GM23338 (cell line): ENCODE results near the gene ERBB3. TPM values are rescaled to one million over a fixed set of nuclear protein-coding genes. Genes with fewer than 3 reads are reported as not detected.
A peak's percentile ranks its signal among the peaks of the same experiment; 100 is the strongest.

Experiments used
- ATAC-seq: fragments of 200-7000 bp; cut with Tn5 transposase; 3 replicates; pipeline ENCODE4 v1.9.1; 2020
- DNase-seq: peaks from one replicate; pipeline ENCODE4 v3.0.0-alpha.2; 2015; ENCODE audit warnings: low spot score
- H2AFZ ChIP-seq: fragments of 200-600 bp; sonication (generic); 2 replicates; pipeline ENCODE4 v1.8.0; 2016; ENCODE audit warnings: antibody characterized with exemption, mild to moderate bottlenecking, moderate library complexity
- H3F3A ChIP-seq: fragments of 200-600 bp; sonication (generic); replicated peaks from 2 replicates; pipeline ENCODE4 v1.8.0; 2017; ENCODE audit warnings: antibody characterized with exemption, mixed run types, low read depth
- H3K27ac ChIP-seq: fragments of 200-600 bp; sonication (generic); 2 replicates; pipeline ENCODE4 v1.6.1; 2016; ENCODE audit warnings: low read depth
- H3K27me3 ChIP-seq: fragments of 200-600 bp; sonication (generic); 2 replicates; pipeline ENCODE4 v1.8.0; 2016; ENCODE audit warnings: mild to moderate bottlenecking, mixed run types, moderate library complexity; ENCODE audit not compliant: insufficient read depth
- H3K36me3 ChIP-seq: fragments of 200-600 bp; sonication (generic); 2 replicates; pipeline ENCODE4 v1.8.0; 2016; ENCODE audit warnings: mild to moderate bottlenecking; ENCODE audit not compliant: insufficient read depth
- H3K4me1 ChIP-seq: fragments of 200-600 bp; sonication (generic); 2 replicates; pipeline ENCODE4 v1.8.0; 2016; ENCODE audit warnings: mild to moderate bottlenecking, moderate library complexity; ENCODE audit not compliant: insufficient read depth
- H3K4me2 ChIP-seq: fragments of 200-600 bp; sonication (generic); 2 replicates; pipeline ENCODE4 v1.7.1; 2017; ENCODE audit warnings: mixed run types
- H3K4me3 ChIP-seq: fragments of 200-600 bp; sonication (generic); 2 replicates; pipeline ENCODE4 v1.6.1; 2016; ENCODE audit warnings: mixed run types
- H3K79me2 ChIP-seq: fragments of 200-600 bp; sonication (generic); replicated peaks from 2 replicates; pipeline ENCODE4 v1.8.0; 2017; ENCODE audit warnings: mild to moderate bottlenecking; ENCODE audit not compliant: insufficient read depth
- H3K9me2 ChIP-seq: fragments of 200-600 bp; sonication (generic); 2 replicates; pipeline ENCODE4 v1.8.0; 2017; ENCODE audit not compliant: insufficient read depth
- H4K20me1 ChIP-seq: fragments of 200-600 bp; sonication (generic); replicated peaks from 2 replicates; pipeline ENCODE4 v1.8.0; 2017; ENCODE audit warnings: mild to moderate bottlenecking; ENCODE audit not compliant: insufficient read depth
- H3K27ac Mint-ChIP-seq: 2 replicates; pipeline ENCODE4 v1.8.0; 2020; ENCODE audit warnings: inconsistent platforms, mild to moderate bottlenecking, moderate library complexity, mixed read lengths
- H3K27me3 Mint-ChIP-seq: 3 replicates; pipeline ENCODE4 v1.8.0; 2022; ENCODE audit warnings: low read depth, mild to moderate bottlenecking, moderate library complexity, mixed read lengths, inconsistent platforms; ENCODE audit not compliant: insufficient read depth, poor library complexity
- H3K36me3 Mint-ChIP-seq: 3 replicates; pipeline ENCODE4 v1.8.0; 2021; ENCODE audit warnings: low read depth, mild to moderate bottlenecking, inconsistent platforms, moderate library complexity, mixed read lengths
- H3K4me1 Mint-ChIP-seq: 3 replicates; pipeline ENCODE4 v1.8.0; 2020; ENCODE audit warnings: mild to moderate bottlenecking, inconsistent platforms, mixed read lengths
- H3K4me3 Mint-ChIP-seq: 3 replicates; pipeline ENCODE4 v1.8.0; 2021; ENCODE audit warnings: moderate library complexity, mild to moderate bottlenecking, inconsistent platforms, mixed read lengths
- H3K9me3 Mint-ChIP-seq: 3 replicates; pipeline ENCODE4 v1.8.0; 2020; ENCODE audit warnings: moderate library complexity, mild to moderate bottlenecking, inconsistent platforms, mixed read lengths
- JUNB ChIP-seq: IDR thresholded peaks from one replicate; pipeline ENCODE4 v1.6.1; 2016; ENCODE audit warnings: antibody characterized with exemption; ENCODE audit not compliant: unreplicated experiment
- NANOG ChIP-seq: IDR thresholded peaks from 2 replicates; pipeline ENCODE4 v1.6.1; 2016; ENCODE audit warnings: antibody characterized with exemption, borderline replicate concordance
- POLR2AphosphoS5 ChIP-seq: IDR thresholded peaks from 2 replicates; pipeline ENCODE4 v1.6.1; 2016; ENCODE audit warnings: antibody characterized with exemption, low read depth
- STAT1 ChIP-seq: IDR thresholded peaks from one replicate; pipeline ENCODE4 v1.6.1; 2016; ENCODE audit warnings: antibody characterized with exemption; ENCODE audit not compliant: unreplicated experiment
- ZNF114 ChIP-seq: fragments of 250-450 bp; sonication (Bioruptor Pico); IDR thresholded peaks from 2 replicates; pipeline ENCODE4 v1.5.0; 2020; ENCODE audit warnings: mild to moderate bottlenecking, moderate library complexity
- ZNF331 ChIP-seq: fragments of 250-450 bp; sonication (Bioruptor Pico); IDR thresholded peaks from 2 replicates; pipeline ENCODE4 v1.5.0; 2020; ENCODE audit warnings: low read depth, mild to moderate bottlenecking, moderate library complexity
- polyA plus RNA-seq: library from polyadenylated mRNA; unstranded; fragments of >200 nt; fragmentation: Nextera tagmentation; extraction: Ambion mirVana; gene quantifications from 2 replicates; pipeline ENCODE4 v1.2.1, GENCODE V29; 2016
- total RNA-seq: library from RNA; depleted of rRNA; stranded (reverse); fragments of >200 nt; shearing (Covaris generic); gene quantifications from 2 replicates; pipeline ENCODE4 v1.2.3, GENCODE V29; 2014
- TF ChIP-seq, protein P1 (sequence below): fragments of 250-450 bp; sonication (Bioruptor Pico); IDR thresholded peaks from 2 replicates; pipeline ENCODE4 v1.5.0; 2020; ENCODE audit warnings: mild to moderate bottlenecking, moderate library complexity
- TF ChIP-seq, protein P2 (sequence below), 2 experiments: fragments of 200-600 bp in 1 of 2; sonication (generic) in 1 of 2; conservative IDR thresholded peaks; 2 replicates each; pipeline versions ENCODE4 v1.5.1 to v1.6.1; 2016 to 2017; ENCODE audit warnings: antibody characterized with exemption in 2 of 2, low read depth in 2 of 2, mild to moderate bottlenecking in 2 of 2, moderate library complexity in 1 of 2

Gene ERBB3
- total and polyA plus RNA-seq, 2 experiments from 2014 or later: 21.0 to 54.4 TPM

DNA sequence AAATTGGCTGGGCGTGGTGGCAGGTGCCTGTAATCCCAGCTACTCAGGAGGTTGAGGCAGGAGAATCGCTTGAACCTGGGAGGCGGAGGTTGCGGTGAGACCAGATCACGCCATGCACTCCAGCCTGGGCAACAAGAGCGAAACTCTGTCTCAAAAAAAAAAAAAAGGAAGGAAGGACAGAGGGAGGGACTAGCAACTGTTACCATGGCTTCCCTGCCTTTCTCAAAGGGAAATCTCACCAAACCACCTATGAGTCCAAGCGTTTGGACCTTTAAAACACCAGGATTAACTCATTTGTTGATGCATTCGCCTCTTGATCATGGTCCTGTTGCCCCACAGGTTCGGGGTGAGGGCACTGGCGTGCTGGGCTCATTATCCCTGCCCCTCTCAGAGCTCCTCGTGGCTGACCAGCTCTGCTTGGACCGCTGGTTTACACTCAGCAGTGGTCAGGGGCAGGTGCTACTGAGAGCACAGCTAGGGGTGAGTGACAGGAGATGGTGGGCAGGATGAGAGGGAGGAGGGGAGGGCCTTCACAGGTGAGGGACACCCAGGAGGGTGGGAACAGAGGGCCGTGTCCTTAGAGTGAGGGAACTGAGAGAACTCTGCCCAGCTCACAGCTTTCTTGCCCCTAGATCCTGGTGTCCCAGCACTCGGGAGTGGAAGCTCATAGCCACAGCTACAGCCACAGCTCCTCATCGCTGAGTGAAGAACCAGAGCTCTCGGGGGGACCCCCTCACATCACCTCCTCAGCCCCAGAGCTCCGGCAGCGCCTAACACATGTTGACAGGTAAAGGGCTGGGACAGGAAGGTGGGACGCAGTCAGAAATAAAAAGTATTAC, 62.2 kb downstream of the ERBB3 start:
- H3K9me2 ChIP-seq: no peaks in the 10 kb centered on the region
- no peak overlapping the region for H3K4me2 ChIP-seq
- H3K27ac ChIP-seq: no peak overlapping the region
- no peaks in the 10 kb centered on the region for H3K27me3 ChIP-seq
- ATAC-seq (no peak), DNase-seq (no peak)
- H3K36me3 Mint-ChIP-seq: peaks cover 82% of the 10 kb centered on the region
- H3K4me1 Mint-ChIP-seq: no peaks in the 10 kb centered on the region
- peaks cover 4% of the 10 kb centered on the region for H3K27me3 Mint-ChIP-seq
- no peaks in the 10 kb centered on the region for H3K4me1 ChIP-seq
- H3F3A ChIP-seq: peaks cover 6% of the 10 kb centered on the region; the same call in 1 of the 2 replicates
- H4K20me1 ChIP-seq: no peaks in the 10 kb centered on the region; the same call in 1 of the 2 replicates
- peaks cover 66% of the 10 kb centered on the region for H3K36me3 ChIP-seq
- no peak overlapping the region for H3K4me3 Mint-ChIP-seq
- TF ChIP-seq, protein P1, sequence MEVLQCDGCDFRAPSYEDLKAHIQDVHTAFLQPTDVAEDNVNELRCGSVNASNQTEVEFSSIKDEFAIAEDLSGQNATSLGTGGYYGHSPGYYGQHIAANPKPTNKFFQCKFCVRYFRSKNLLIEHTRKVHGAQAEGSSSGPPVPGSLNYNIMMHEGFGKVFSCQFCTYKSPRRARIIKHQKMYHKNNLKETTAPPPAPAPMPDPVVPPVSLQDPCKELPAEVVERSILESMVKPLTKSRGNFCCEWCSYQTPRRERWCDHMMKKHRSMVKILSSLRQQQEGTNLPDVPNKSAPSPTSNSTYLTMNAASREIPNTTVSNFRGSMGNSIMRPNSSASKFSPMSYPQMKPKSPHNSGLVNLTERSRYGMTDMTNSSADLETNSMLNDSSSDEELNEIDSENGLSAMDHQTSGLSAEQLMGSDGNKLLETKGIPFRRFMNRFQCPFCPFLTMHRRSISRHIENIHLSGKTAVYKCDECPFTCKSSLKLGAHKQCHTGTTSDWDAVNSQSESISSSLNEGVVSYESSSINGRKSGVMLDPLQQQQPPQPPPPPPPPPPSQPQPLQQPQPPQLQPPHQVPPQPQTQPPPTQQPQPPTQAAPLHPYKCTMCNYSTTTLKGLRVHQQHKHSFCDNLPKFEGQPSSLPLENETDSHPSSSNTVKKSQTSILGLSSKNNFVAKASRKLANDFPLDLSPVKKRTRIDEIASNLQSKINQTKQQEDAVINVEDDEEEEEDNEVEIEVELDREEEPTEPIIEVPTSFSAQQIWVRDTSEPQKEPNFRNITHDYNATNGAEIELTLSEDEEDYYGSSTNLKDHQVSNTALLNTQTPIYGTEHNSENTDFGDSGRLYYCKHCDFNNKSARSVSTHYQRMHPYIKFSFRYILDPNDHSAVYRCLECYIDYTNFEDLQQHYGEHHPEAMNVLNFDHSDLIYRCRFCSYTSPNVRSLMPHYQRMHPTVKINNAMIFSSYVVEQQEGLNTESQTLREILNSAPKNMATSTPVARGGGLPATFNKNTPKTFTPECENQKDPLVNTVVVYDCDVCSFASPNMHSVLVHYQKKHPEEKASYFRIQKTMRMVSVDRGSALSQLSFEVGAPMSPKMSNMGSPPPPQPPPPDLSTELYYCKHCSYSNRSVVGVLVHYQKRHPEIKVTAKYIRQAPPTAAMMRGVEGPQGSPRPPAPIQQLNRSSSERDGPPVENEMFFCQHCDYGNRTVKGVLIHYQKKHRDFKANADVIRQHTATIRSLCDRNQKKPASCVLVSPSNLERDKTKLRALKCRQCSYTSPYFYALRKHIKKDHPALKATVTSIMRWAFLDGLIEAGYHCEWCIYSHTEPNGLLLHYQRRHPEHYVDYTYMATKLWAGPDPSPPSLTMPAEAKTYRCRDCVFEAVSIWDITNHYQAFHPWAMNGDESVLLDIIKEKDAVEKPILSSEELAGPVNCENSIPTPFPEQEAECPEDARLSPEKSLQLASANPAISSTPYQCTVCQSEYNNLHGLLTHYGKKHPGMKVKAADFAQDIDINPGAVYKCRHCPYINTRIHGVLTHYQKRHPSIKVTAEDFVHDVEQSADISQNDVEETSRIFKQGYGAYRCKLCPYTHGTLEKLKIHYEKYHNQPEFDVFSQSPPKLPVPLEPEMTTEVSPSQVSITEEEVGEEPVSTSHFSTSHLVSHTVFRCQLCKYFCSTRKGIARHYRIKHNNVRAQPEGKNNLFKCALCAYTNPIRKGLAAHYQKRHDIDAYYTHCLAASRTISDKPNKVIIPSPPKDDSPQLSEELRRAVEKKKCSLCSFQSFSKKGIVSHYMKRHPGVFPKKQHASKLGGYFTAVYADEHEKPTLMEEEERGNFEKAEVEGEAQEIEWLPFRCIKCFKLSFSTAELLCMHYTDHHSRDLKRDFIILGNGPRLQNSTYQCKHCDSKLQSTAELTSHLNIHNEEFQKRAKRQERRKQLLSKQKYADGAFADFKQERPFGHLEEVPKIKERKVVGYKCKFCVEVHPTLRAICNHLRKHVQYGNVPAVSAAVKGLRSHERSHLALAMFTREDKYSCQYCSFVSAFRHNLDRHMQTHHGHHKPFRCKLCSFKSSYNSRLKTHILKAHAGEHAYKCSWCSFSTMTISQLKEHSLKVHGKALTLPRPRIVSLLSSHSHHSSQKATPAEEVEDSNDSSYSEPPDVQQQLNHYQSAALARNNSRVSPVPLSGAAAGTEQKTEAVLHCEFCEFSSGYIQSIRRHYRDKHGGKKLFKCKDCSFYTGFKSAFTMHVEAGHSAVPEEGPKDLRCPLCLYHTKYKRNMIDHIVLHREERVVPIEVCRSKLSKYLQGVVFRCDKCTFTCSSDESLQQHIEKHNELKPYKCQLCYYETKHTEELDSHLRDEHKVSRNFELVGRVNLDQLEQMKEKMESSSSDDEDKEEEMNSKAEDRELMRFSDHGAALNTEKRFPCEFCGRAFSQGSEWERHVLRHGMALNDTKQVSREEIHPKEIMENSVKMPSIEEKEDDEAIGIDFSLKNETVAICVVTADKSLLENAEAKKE (CRISPR knock-in tag): no peak
- TF ChIP-seq STAT1 (no peak), ZNF114 (CRISPR knock-in tag) (no peak), NANOG (no peak), JUNB (no peak), ZNF331 (CRISPR knock-in tag) (no peak), POLR2AphosphoS5 (no peak)
- TF ChIP-seq, protein P2, sequence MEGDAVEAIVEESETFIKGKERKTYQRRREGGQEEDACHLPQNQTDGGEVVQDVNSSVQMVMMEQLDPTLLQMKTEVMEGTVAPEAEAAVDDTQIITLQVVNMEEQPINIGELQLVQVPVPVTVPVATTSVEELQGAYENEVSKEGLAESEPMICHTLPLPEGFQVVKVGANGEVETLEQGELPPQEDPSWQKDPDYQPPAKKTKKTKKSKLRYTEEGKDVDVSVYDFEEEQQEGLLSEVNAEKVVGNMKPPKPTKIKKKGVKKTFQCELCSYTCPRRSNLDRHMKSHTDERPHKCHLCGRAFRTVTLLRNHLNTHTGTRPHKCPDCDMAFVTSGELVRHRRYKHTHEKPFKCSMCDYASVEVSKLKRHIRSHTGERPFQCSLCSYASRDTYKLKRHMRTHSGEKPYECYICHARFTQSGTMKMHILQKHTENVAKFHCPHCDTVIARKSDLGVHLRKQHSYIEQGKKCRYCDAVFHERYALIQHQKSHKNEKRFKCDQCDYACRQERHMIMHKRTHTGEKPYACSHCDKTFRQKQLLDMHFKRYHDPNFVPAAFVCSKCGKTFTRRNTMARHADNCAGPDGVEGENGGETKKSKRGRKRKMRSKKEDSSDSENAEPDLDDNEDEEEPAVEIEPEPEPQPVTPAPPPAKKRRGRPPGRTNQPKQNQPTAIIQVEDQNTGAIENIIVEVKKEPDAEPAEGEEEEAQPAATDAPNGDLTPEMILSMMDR (conservative IDR thresholded peaks at IDR 0.05; ENCODE audit: low read depth in 2 of 2): no peak
- no peak overlapping the region for H3K4me3 ChIP-seq
- H3K27ac Mint-ChIP-seq: 0 out of 2 replicates have a peak overlapping the region, but pooled peaks have one; percentile 31
- no peaks in the 10 kb centered on the region for H3K9me3 Mint-ChIP-seq
- no peaks in the 10 kb centered on the region for H3K79me2 ChIP-seq
- no peak overlapping the region for H2AFZ ChIP-seq
